Measurements from ENCODE around the gene RMND1.
"Not testable (repeated sequence)": the region's sequence is repeated elsewhere in the genome, so short reads cannot be mapped to it uniquely, and the experiment has no call there.

The RMND1 gene

GRCh38 chr6:151381722-151382121, 70.2 kb downstream of the RMND1 start:
- DNase-seq: no peak

DNA sequence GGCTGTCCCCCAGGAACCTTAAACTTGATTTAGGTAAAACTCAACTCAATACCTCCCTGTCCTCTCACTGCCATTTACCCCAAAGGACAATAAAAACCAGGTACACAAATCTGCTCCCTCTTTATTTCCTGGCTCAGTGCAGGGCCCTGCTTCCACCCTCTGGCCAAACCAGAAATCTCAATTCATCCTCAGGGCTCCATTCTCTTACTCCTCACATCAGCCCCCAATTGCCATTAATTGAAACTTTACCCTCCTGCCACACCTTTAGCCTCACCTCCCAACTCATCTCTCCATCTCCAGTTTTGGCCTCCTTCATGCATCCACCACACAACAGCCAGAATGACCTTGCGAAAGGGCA, 71.1 kb downstream of the RMND1 start:
- DNase-seq: no peak

GRCh38 chr6:151379933-151380847, 71.7 kb downstream of the RMND1 start:
- peak; percentile 16 for DNase-seq

DNA sequence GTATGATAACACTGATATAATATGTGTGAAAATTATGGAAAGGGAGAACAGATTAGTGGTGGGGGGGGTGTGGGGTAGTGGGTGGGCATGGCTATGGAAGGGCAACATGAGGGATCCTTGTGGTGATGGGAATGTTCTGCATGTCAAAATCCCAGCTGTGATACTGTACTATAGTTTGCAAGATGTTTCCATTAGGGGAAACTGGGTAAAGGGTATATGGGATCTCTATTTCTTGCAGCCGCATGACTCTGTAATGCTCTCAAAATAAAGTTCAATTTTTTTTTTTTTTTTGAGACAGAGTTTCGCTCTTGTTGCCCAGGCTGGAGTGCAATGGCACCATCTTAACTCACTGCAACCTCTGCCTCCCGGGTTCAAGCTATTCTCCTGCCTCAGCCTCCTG, 74.8 kb downstream of the RMND1 start:
- no peak for DNase-seq

DNA sequence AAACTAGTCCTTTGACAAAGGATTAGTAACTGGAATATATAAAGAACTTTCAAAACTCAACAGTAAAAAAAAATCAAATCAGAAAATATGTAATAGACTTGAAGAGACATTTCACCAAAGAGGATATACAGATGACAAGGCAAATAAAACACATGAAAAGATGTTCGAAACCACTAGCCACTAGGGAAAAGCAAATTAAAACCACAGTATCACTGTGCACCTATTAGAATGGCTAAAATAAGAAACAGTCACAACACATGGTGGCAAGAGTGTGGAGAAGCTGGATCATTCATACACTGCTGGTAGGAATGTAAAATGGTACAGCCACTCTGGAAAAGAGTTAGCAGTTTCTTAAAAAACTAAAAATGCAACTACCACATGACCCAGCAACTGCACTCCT, 75.5 kb downstream of the RMND1 start:
- DNase-seq: no peak

GRCh38 chr6:151375833-151376232, 76.1 kb downstream of the RMND1 start:
- DNase-seq: no peak

DNA sequence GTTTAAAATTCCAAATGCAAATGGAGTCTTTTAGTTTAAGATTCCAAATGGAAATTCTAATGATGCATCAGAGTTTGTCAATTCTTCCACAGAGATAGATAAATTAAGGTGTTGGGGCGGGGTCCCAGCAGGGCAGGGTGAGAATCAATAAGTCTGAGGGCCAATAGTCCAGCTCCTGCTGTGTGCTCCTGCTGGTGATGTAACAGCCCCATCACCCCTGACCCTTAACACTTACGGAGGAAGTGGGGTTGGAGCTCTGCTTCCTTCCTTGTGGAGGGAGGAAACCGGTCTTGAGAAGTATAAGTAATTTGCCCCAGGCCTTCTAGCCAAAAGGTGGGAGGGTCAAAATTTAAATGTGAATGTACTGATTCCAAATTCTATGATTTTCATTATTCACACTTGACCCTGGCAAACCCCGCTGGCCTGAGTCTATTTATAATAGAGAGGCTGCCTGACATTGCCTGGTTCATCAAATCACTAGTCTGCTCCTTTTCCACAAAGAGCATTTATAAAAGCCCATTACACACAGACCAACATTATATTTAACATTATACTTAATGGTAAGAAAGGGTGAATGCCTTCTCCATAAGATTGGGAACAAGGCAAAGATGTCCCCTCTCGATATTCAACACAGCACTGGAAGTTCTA, 77.8 kb downstream of the RMND1 start:
- no peak for DNase-seq

GRCh38 chr6:151372164-151372563, 79.8 kb downstream of the RMND1 start:
- no peak for DNase-seq

DNA sequence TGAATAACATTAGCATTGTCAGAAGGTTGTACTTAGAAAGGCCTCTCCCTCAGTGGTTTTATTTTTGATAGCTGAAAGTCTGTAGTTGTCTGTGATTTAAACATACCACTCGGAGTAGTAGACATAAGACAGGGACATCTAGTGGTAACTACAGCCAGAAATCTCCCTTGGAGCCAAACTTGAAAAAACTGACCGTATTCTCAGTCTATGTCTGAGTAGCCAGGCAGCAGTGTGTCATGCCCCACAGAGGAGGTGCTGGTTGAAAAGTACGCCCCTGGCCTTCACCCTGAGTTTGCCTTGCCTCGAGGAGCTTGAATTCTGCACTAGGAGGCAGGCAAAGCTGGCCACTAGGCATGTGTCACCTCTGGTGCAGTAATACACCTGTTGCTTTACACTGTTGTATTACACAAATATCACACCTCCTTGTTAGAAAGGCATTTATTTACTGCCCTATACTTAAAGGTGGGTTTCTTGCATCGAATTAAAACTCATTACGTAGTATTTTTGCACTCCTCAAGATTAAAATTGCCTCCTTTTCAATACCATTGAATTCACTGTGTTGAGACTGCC, 81.3 kb downstream of the RMND1 start:
- DNase-seq: no peak

GRCh38 chr6:151365233-151365632, 86.7 kb downstream of the RMND1 start:
- no peak for DNase-seq

DNA sequence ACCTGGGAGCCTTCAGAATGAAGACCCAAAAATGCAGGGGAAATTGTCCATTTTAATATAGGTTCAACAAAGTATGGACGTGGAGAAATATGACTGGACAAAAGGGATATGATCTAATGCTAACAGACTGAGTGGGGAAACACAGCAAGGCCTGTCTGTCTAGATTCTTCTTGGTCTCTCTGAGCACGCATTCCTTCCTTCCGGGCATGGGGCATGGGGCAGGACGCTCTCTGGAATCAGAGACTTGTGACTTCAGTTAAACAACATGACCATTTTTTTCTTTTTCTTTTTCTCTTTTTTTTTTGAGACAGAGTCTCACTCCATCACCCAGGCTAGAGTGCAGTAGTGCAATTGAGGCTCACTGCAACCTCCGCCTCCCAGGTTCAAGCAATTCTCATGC, 92.4 kb downstream of the RMND1 start:
- no peak for DNase-seq

GRCh38 chr6:151358475-151358874, 93.5 kb downstream of the RMND1 start:
- DNase-seq: no peak

GRCh38 chr6:151357758-151358436, 94.0 kb downstream of the RMND1 start:
- DNase-seq: no peak

- DNase-seq: not testable (repeated sequence)
Observed at GRCh38 chr6:151356983-151357382, 94.9 kb downstream of the RMND1 start.
